Iris pigment epithelial cell (primary cell): ENCODE results near the gene AFF1.

ENCODE experiments used
- DNase-seq: peaks from one replicate; pipeline ENCODE4 v3.0.0-alpha.2; 2011; ENCODE audit warnings: low read depth

AFF1 gene

GRCh38 chr4:86934771-86935565 lies at the start of gene AFF1:
Gene AFF1, plus strand, starts transcription at chr4:86935011. Its CDS starts 13,523 bp downstream, at chr4:86948534.
- peak; percentile 88 for DNase-seq

GRCh38 chr4:86890790-86891189 lies 44.0 kb upstream of the AFF1 start:
- DNase-seq, result no peak

- DNase-seq, result peak; percentile 34
These were observed 42.8 kb upstream of the AFF1 start, which contains the start of gene C4orf36 for GRCh38 chr4:86891762-86892635. Gene C4orf36, minus strand, starts transcription at chr4:86892422. Its CDS starts 902 bp downstream, at chr4:86891520.

GRCh38 chr4:86892636-86892960 lies 42.2 kb upstream of the AFF1 start:
- peak; percentile 21 for DNase-seq

- no peak for DNase-seq
These were observed 41.7 kb upstream of the AFF1 start for GRCh38 chr4:86893136-86893535.

GRCh38 chr4:86894455-86894854 lies 40.4 kb upstream of the AFF1 start:
- peak; percentile 55 for DNase-seq

- DNase-seq, result peak; percentile 72
These were observed 38.9 kb upstream of the AFF1 start for GRCh38 chr4:86895692-86896488.

GRCh38 chr4:86896596-86896995 lies 38.2 kb upstream of the AFF1 start:
- DNase-seq, result peak; percentile 14

- peak; percentile 29 for DNase-seq
These were observed 36.2 kb upstream of the AFF1 start for GRCh38 chr4:86898562-86898961.

GRCh38 chr4:86901864-86902263 lies 32.9 kb upstream of the AFF1 start:
- DNase-seq, result no peak

GRCh38 chr4:86908251-86908657 lies 26.6 kb upstream of the AFF1 start:
- DNase-seq, result peak; percentile 76

- DNase-seq, result peak; percentile 46
These were observed 25.1 kb upstream of the AFF1 start for GRCh38 chr4:86909546-86910295.

- DNase-seq, result no peak
These were observed 24.4 kb upstream of the AFF1 start for GRCh38 chr4:86910369-86910768.

GRCh38 chr4:86910820-86911684 lies 23.8 kb upstream of the AFF1 start:
- DNase-seq, result peak; percentile 49

GRCh38 chr4:86916392-86916791 lies 18.4 kb upstream of the AFF1 start:
- no peak for DNase-seq

- DNase-seq, result no peak
These were observed 17.4 kb upstream of the AFF1 start for GRCh38 chr4:86917212-86918039.

- DNase-seq, result peak; percentile 84
These were observed 16.2 kb upstream of the AFF1 start for GRCh38 chr4:86918539-86919072.

- DNase-seq, result peak; percentile 61
These were observed 15.1 kb upstream of the AFF1 start for GRCh38 chr4:86919561-86920223.
